HG03460 (cell line): ENCODE measurements around the gene ALG8.

Experiments
- ATAC-seq: cut with Tn5 transposase; IDR thresholded peaks from one replicate; pipeline ENCODE4 v1.9.1; 2021; ENCODE audit not compliant: unreplicated experiment

The ALG8 gene

DNA sequence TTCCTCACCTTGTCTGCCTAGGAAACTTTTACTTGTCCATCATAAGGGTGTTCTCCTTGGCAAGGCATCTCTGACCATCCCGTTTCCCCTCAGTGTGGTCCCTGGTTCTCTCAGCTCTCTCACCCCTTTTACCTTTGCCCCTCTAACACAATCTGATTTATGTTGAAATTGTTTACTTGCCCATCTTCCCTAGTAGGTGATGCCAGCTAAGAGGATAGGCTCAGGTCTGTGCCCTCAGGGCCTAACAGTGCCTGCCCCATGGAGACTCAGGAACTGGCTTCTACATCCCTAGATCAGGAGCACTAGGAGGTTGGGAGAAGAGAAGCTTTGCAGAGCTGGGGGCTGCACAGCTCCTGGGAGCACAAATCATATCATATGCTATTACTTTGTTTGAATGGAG, 21.1 kb upstream of the ALG8 start:
- ATAC-seq = no peak

DNA sequence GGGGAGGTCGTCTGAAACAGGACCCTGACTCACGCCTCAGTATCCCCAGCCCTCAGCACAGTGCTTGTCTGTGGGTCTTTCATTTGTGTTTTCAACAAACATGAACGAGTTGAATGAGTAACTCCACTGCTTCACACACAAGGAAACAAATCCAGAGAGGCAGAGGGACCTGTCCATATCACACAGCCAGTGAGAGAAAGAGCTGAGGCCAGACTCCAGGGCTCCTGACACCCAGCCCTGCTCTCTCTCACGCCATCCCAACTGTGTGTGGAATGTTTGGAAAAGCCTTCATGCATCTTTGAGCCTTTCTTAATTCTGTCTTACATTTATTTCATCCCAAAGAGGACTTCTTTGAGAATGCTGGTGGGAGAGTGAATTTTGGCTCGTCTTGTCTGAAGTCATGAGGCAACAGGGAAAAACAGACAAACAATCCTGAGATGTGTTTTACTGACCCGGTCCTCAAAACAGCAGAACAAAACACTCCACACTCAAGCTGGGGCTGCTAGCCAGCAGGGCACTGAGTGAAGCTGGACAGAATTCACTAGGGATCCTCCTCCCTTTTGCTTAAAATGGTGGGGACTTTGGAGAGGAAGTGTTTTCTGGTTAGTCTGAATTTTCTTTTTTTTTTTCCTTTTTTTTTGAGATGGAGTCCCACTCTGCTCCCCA, 19.7 kb upstream of the ALG8 start:
- ATAC-seq = no peak

DNA sequence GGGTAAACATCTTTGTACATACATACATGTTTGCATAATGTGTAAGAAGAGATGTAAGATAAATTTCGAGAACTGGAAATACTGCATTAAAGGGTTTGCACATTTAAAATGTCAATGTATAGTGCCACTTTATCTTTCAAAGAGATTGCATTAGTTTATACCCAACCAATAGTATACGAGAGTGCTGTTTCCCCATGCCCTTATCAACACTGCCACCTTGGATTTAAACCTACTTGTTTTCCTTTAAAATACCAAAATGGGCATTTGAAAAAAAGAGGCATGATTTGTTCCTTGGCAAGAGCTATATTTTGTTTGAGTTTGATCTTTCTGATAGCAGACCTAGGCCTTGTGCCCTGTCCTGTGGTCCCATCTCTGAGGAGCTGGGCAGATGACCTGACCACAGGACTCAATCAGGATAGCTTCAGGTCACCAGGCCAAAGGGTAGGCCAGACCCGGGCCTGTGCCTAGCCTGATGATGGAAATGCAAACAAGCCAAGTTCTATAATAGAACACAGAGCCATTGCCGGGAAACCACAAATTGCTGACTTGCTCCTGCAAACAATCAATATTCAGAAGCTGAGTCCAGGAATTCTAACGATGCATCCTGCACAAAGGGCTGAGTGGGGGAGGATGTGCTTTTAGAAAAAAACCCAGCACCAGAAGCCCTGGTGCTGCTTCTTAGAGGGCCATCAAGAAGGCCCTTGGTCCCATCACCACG, 16.9 kb upstream of the ALG8 start:
- ATAC-seq = no peak

DNA sequence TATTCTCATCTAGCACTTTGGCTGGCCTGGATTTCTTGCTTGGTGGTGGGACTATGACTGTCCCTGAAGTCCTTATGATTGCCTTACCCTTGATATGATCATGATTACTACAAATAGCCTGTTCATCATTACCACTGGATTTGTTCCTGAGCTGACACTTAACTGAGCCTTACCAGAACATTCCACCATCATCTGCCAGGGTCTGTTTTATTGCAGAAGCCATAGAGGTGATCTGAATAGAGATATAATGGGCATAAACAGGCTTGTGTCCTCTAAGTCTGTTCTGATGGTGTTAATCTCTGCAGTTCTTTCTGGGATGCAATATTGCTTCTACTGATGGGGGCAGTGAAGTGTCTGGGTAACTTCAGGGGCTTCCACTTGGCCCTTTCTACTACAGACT, 12.4 kb upstream of the ALG8 start:
- no peak for ATAC-seq

DNA sequence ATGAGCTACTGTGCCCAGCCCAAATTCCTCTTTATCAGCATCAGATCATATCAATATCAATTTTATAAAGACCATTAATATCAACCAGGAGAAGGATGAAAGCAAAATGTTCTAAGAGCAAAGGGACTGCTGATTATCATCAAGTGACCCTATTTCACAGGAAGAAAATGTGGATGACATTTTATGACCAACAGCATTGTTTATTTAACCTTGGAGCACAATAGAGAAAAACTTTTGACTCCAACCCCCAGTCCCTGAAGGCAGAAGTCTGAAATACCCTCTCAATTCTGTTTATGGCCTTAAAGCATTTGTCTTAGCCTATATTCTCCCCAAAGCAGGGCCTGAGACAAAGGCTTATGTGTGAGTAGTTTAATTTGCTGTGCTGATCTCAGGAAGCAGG, 11.3 kb upstream of the ALG8 start:
- no peak for ATAC-seq

DNA sequence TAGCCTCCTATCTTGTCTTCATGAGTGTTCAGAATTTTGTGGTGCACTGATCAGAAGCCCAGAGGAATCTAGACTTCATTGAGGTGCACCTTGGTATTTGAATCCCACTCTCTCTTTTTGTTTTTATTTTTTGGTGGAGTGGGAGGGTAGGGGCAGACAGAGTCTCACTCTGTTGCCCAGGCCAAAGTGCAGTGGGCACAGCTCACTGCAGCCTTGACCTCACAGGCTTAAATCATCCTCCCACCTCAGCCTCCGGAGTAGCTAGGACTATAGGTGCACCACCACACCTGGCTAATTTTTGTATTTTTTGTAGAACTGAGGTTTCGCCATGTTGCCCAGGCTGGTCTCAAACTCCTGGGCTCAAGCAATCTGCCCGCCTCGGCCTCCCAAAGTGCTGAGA, 10.9 kb upstream of the ALG8 start:
- ATAC-seq = no peak

DNA sequence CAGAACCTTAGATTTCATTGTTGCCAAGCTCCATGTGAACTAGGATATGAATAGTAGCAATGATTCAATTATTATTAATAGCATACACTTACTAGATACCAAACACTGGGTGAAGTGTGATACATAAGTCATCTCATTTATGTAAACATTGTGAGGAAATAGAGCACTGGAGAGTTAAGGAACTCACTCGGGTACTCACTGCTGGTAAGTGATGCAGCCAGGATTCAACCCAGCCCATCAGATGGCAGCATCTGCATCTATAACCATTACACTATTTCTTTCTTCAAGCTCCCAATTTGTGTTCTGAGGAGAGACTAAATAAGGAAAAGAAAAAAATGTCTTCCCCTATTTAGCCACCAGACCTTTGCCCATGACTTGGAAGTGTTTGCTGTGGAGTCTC, 10.2 kb upstream of the ALG8 start:
- no peak for ATAC-seq

DNA sequence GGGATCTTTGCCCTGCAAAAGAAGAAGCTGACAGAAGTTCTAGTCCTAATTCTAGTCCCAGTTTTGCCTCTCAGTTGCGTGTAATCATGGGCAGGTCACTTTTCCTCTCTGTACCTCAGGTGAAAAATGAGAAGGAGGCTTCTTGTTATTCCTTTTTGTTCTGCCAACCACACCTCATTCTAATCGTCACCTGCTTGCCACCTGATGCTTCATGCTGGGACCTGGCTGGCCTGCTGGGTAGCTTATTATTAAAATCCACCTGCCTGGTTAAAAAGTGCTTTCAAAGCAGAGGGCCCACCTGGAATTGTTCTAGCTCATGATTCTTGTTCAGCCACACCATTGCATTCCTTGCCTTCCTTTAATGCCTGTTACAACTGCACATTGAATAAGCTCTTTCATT, 8.4 kb upstream of the ALG8 start:
- no peak for ATAC-seq

DNA sequence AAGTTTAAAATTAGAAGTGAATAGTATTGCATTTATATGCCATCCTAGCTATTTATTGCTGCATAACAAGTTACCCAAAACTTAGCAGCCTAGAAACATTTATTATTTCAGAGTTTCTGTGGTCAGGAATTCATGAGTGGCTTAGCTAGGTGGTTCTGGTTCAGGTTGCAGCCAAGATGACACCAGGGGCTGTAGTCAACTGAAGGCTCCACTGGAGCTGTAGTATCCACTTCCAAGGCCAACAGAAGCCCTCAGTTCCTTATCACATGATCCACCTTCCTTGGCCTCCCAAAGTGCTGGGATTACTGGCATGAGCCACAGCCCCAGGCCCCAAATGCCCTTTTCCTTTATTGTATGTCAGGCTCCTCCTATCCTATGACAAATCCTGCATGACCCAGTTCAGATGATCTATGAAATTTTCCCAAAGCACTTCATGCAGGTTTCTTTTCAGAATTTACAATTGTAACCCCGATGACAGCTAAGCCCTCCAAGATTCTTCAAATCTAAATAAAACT, 6.1 kb upstream of the ALG8 start:
- ATAC-seq = no peak

DNA sequence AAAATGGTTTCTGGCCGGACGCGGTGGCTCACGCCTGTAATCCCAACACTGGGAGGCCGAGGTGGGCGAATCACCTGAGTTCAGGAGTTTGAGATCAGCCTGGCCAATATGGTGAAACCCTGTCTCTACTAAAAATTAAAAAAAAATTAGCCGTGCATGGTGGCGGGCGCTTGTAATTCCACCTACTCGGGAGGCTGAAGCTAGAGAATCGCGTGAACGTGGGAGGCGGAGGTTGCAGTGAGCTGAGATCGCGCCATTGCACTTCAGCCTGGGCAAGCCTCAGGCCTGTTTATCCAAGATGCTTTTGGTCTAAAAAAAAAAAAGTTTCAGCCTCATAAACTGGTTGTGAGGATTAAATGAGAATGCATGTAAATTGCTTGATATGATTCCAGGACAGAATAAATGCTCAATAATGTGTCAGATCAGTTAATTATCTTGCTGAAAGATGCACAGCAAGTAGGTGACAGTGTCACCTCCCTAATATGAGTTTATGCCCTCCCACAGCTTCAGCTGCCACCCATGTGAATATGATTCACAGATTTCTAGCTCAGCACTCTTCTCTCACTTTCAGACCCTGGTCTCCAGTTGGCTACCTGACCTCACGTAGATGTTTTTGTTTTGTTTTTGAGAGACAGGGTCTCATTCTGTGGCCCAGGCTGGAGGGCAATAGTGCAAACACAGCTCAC, 1.1 kb upstream of the ALG8 start:
- ATAC-seq = no peak

DNA sequence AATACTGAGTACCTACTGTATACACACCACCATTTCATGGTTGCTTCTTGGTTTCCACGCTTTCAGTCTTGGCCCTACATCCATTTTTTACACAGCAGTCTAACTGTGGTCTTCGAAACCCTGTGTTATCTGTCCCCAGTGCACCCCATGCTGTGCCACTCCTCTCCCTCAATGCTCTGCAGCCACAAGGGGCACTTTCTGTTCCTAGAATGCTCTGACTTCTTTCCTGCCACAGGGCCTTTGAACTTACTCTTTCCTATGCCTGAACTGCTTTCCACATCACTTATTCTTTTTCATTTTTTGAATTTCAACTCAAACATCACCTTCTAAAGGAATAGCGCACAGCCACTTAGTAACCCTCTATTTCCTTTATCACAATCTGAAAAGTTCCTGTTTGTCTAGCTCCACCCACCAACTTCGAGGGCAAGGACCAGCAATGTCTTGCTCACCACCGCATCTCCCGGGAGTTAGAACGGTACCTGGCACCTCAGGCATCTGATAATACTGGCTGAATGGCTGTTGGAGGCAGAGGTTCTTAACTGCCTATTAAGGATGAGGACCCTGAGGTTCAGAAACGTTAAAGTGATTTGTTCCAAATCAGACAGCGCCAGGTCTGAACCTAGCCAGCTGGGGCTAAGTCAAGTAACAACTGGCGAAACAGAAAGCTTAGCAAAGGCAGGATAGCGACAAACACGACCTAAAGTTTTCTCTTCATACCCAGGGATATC, 568 bp downstream of the ALG8 start:
- peak; percentile 19 for ATAC-seq

DNA sequence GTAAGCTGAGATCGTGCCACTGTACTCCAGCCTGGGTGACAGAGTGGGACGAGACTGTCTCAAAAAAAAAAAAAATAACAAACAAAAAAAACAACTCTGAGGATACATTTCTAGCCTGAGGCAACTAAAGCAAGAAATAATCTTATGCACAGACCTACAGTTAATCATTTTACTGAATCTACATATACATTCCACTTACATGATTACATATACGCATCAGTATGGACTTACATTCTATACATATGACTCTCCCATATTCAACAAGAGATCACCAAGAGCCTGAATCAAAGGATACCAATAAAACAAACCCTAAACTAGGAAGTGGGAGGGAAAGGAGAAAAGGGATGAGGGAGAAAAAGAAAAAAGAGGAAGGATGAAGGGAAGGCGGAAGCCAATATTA, 1.1 kb downstream of the ALG8 start:
- ATAC-seq = no peak

DNA sequence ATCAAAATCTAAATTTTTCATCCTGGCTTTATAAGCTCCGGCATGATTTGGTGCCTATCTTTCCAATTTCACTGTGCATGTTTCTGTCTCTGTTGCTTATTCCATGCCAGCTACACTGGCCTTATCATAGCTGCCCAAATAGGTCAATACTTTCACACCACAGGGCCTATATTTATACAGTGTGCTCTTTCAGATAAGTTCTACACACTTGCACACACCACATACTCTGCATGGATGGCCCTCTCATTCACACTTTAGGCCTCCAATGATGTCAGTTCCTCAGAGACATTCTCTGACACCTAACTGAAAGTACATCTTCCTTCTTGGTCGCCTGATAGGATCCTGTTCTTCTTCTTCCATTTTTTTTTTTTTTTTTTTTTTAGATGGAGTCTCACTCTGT, 7.0 kb downstream of the ALG8 start:
- ATAC-seq = no peak

DNA sequence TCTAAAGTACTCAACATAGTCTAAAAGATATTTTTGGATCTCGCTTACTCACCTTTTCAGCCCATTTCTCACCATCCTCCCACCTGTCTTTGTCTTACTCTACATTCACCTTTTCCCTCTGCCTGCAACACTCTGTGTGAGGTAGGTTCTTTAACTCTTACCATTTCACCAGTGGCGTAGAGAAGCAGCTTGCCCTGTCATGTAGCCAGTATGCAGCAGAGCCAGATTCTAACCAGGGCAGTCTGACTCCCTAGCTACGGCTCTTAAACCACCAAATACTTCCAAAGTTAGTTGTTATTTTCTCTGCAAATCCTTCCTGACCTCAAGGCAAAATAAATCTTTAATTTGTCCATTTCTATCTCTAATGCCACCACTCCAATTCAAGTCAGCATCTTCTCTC, 7.5 kb downstream of the ALG8 start:
- ATAC-seq = no peak

DNA sequence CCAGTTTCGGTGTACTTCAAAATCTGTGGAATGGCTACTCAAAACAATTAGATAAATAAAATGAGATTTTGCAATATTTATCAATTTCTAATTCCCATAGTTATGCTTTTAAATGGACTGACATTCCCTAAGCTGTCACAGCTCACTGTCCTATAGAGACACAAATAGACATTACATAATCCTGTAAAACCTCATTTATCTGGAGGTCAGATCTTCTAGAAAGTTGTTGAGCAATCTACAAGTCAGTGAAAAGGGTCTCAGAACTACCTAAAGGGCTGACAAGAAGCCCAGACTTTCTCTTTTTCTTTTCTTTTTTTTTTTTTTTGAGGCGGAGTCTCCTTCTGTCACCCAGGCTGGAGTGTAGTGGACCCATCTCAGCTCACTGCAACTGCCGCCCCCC, 12.0 kb downstream of the ALG8 start:
- no peak for ATAC-seq

DNA sequence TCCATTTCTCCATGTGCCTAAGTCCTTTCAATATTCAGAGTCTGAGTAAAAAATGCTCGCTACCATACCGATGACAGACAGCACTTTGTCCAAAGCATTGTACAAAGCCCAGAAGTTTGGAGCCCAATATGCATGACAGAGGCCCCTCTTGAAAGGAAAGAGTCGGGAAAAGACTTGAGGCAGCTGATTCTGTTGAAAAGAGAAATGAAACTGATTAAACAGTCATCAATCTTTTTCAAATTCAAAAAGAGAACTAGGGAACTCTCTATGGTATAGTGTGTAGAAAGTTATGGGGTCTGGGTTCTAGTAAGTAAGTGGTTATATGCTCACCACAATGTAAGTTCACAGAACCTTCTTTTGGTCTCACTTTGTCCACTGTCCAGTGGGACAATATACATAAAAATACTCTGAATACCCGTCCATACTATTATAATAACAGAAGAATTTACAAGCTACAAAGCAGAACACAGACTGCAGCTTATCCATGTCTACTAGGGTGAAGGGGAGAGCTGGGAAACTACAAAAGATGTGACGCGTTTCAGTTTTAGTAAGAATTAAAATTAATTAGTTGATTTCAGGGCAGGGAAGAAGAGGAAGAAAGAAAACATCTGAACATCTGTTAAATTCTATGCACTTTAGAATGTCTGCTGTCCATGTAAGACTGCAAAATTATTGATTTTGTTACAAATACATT, 26.7 kb downstream of the ALG8 start:
- ATAC-seq = peak; percentile 50

DNA sequence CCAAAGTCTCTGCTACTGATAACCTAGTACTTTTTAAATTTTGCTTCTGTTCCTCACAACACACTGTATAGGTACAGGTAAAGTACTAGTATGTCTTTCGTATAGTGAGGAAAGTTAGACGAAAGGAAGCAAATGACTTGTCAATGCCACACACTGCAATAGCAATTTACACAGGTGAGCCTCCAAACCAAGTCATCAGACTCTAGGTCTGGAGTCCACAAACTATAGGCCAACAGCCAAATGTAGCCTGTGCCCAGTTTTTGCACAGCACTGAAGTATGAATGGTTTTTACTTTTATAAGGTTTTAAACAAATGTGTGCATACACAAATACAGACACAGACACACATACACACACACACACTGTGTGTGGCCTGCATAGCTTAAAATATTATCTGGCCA, 28.1 kb downstream of the ALG8 start:
- no peak for ATAC-seq

DNA sequence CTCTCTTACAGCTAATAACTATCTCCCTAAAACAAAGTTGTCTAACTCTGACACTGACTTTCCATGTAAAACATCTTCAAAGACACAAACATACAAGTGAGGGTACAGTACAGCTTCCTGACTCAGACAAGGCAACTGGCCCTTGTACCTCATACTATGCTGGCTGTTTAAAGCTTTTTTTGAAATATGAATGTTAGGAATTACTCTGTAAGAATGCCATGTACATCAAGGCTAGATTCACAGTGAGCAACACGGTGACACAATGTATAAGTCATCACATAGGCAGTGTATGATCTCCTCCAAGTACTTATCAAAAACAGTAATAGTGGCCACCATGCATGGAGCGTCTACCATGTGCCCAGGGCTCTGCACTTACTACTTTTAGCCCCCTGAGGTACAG, 28.6 kb downstream of the ALG8 start:
- no peak for ATAC-seq

DNA sequence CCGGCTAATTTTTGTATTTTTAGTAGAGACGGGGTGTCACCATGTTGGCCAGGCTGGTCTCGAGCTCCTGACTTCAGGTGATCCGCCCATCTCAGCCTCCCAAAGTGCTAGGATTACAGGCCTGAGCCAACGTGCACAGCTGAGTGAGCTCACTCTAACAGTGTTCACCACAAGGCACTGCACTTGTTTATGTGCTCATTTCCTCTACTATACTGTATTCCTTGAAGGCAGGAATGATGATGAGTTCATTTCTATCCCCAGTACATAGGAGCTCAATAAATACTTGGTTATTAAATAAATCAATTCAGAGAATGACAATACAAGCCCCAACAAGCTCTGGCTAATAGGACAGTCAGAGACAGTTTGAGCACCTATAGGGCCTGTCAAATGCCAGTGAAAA, 29.1 kb downstream of the ALG8 start:
- ATAC-seq = no peak

DNA sequence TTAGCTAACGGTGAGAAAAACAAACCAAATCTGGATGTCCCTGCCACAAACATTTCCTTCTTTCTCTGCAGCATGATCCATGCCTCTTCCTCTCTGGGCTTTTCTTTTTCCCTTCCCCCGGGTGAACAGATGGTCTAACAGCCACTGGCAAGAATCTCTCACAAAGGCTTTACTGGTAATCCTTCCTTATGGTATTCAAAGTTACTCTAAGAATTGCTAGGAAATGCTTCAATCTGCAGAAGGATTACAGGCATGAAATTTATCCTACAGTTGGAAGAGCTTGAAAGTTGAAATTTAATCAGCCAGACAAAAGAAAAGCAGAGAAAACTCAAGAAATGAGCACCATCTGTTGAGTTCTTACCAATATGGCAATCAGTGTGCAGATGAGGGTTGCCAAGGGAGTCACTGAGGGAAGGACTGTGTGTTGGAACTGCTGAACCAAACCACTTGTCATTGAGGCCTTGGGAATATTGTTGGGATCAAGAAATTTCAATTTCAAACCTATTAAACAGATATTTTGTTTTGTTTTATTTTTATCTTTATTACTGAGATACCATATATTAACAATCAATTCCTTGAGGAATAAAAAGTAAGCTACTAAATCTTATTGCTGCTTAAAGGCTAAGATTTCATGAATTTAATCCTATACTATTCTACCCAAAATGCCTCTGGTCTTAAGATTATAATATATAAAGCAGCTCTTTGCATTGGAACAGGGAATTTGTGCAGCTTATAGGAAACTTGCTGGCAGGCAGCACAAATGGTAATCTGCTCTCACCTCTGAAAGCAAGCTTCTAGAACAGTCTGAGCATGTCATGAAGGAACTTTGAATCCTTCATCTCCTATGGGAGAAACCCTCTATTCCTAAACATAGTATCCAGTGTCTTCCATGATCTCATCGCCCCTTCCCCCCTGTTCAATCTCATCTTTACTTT, 30.1 kb downstream of the ALG8 start:
- ATAC-seq = no peak
